ENCODE results near the gene WSCD2.

GRCh38 chr12:108134744-108135143 lies 5.7 kb downstream of the WSCD2 start:
- TF ChIP-seq, protein P1, sequence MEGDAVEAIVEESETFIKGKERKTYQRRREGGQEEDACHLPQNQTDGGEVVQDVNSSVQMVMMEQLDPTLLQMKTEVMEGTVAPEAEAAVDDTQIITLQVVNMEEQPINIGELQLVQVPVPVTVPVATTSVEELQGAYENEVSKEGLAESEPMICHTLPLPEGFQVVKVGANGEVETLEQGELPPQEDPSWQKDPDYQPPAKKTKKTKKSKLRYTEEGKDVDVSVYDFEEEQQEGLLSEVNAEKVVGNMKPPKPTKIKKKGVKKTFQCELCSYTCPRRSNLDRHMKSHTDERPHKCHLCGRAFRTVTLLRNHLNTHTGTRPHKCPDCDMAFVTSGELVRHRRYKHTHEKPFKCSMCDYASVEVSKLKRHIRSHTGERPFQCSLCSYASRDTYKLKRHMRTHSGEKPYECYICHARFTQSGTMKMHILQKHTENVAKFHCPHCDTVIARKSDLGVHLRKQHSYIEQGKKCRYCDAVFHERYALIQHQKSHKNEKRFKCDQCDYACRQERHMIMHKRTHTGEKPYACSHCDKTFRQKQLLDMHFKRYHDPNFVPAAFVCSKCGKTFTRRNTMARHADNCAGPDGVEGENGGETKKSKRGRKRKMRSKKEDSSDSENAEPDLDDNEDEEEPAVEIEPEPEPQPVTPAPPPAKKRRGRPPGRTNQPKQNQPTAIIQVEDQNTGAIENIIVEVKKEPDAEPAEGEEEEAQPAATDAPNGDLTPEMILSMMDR (IDR thresholded peaks at IDR 0.05) = no peak
- no peak for TF ChIP-seq POLR2A (IDR thresholded peaks at IDR 0.05)

All from body of pancreas (tissue), 4 donors.